B cell (primary cell): ENCODE measurements around the gene EVL. TPM values are rescaled to one million over a fixed set of nuclear protein-coding genes. Genes with fewer than 3 reads are reported as not detected.

Experiments
- ATAC-seq: fragments of 200-7000 bp; cut with Tn5 transposase; one replicate; pipeline ENCODE4 v1.10.0; 2021; ENCODE audit warnings: low read depth, mild to moderate bottlenecking, moderate number of reproducible peaks, moderate library complexity
- CTCF ChIA-PET: fragments of 350-600 bp; sonication (Branson Sonifier 250); formaldehyde crosslinking; loops from one replicate; lab custom pipeline; 2021; ENCODE audit warnings: antibody characterized with exemption, inconsistent platforms; lab: Charles Lee
- POLR2A ChIA-PET: fragments of 350-600 bp; sonication (Branson Sonifier 250); formaldehyde crosslinking; loops from one replicate; lab custom pipeline; 2021; ENCODE audit warnings: antibody characterized with exemption; lab: Charles Lee
- DNase-seq: peaks from one replicate; pipeline ENCODE4 v3.0.0; 2013
- H2AFZ ChIP-seq: 2 replicates; pipeline ENCODE4 v1.6.1; 2012; ENCODE audit warnings: mild to moderate bottlenecking, low read depth, low read length; ENCODE audit not compliant: insufficient read depth, poor library complexity, severe bottlenecking
- H3K27ac ChIP-seq, 2 donors: 1 replicate in 1 of 2; 2 replicates in 1 of 2; pipeline ENCODE4 v1.5.1; 2012 to 2013; ENCODE audit warnings: low read length in 2 of 2, mild to moderate bottlenecking in 2 of 2, moderate library complexity in 1 of 2
- H3K27me3 ChIP-seq, 4 experiments: fragments of 200-600 bp in 1 of 4; sonication (generic) in 1 of 4; replicated peaks in 1 of 4; 1 replicate in 2 of 4; 2 replicates in 2 of 4; pipeline versions ENCODE4 v1.6.1 to v1.7.0; 2013 to 2016; ENCODE audit warnings: low read length in 3 of 4, mild to moderate bottlenecking in 2 of 4, mixed read lengths in 1 of 4, moderate library complexity in 1 of 4; ENCODE audit not compliant: insufficient read depth in 4 of 4, control insufficient read depth in 3 of 4; ENCODE audit errors: control extremely low read depth in 1 of 4
- H3K36me3 ChIP-seq, 2 experiments: replicated peaks in 1 of 2; 1 replicate in 1 of 2; 2 replicates in 1 of 2; pipeline versions ENCODE4 v1.6.1 to v1.7.1; 2013; ENCODE audit warnings: low read length in 1 of 2; ENCODE audit not compliant: insufficient read depth in 2 of 2, control insufficient read depth in 1 of 2; ENCODE audit errors: control extremely low read depth in 1 of 2, extremely low read depth in 1 of 2
- H3K4me1 ChIP-seq, 2 donors: fragments of 200-600 bp in 1 of 2; sonication (generic) in 1 of 2; 1 replicate in 1 of 2; 2 replicates in 1 of 2; pipeline versions ENCODE4 v1.5.1 to v1.6.1; 2013 to 2017; ENCODE audit warnings: low read length in 2 of 2; ENCODE audit not compliant: control insufficient read depth in 2 of 2, insufficient read depth in 2 of 2
- H3K4me2 ChIP-seq: replicated peaks from 2 replicates; pipeline ENCODE3; 2012; ENCODE audit warnings: mild to moderate bottlenecking, low read depth, low read length; ENCODE audit not compliant: poor library complexity, severe bottlenecking
- H3K4me3 ChIP-seq, 5 experiments: fragments of 200-600 bp in 1 of 5; sonication (generic) in 1 of 5; 1 replicate in 3 of 5; 2 replicates in 2 of 5; pipeline versions ENCODE4 v1.5.1 to v1.7.0; 2011 to 2016; ENCODE audit warnings: low read length in 4 of 5, mild to moderate bottlenecking in 4 of 5, low read depth in 2 of 5, control low read depth in 1 of 5, moderate library complexity in 1 of 5; ENCODE audit not compliant: insufficient read depth in 1 of 5; ENCODE audit errors: control extremely low read depth in 1 of 5, extremely low read depth in 1 of 5
- H3K79me2 ChIP-seq: fragments of 200-600 bp; sonication (generic); one replicate; pipeline ENCODE4 v1.6.0; 2016; ENCODE audit warnings: low read length; ENCODE audit not compliant: control insufficient read depth, insufficient read depth
- H3K9ac ChIP-seq: fragments of 200-600 bp; sonication (generic); 2 replicates; pipeline ENCODE4 v1.6.1; 2017; ENCODE audit warnings: mild to moderate bottlenecking, low read length, moderate library complexity
- H3K9me3 ChIP-seq, 3 donors: one replicate each; pipeline versions ENCODE4 v1.6.1 to v1.7.1; 2013; ENCODE audit warnings: low read length in 2 of 3; ENCODE audit not compliant: control insufficient read depth in 2 of 3, insufficient read depth in 1 of 3; ENCODE audit errors: control extremely low read depth in 1 of 3
- H4K20me1 ChIP-seq: 2 replicates; pipeline ENCODE4 v1.6.0; 2012; ENCODE audit warnings: mild to moderate bottlenecking, low read length; ENCODE audit not compliant: insufficient read depth, control insufficient read depth, poor library complexity, severe bottlenecking
- H3K27ac Mint-ChIP-seq: one replicate; pipeline ENCODE4 v1.8.0; 2021; ENCODE audit warnings: mixed read lengths
- H3K27me3 Mint-ChIP-seq: one replicate; pipeline ENCODE4 v1.8.0; 2021; ENCODE audit warnings: mixed read lengths
- H3K4me1 Mint-ChIP-seq: one replicate; pipeline ENCODE4 v1.8.0; 2021; ENCODE audit warnings: mixed read lengths
- H3K4me3 Mint-ChIP-seq: one replicate; pipeline ENCODE4 v1.8.0; 2021; ENCODE audit warnings: mixed read lengths
- H3K9me3 Mint-ChIP-seq: one replicate; pipeline ENCODE4 v1.8.0; 2022; ENCODE audit warnings: mixed read lengths; ENCODE audit not compliant: insufficient read depth
- CTCF ChIP-seq: fragments of 200-600 bp; IDR thresholded peaks from one replicate; pipeline ENCODE4 v1.8.0; 2022; ENCODE audit warnings: antibody characterized with exemption, mild to moderate bottlenecking
- EZH2 ChIP-seq: IDR thresholded peaks from 2 replicates; pipeline ENCODE4 v1.6.1; 2012; ENCODE audit warnings: borderline replicate concordance, low read depth, mild to moderate bottlenecking, moderate library complexity, low read length; ENCODE audit not compliant: insufficient read depth, poor library complexity, severe bottlenecking
- WGBS: methylation state at CpG from one replicate; pipeline ENCODE4 v1.1.5; 2013; ENCODE audit warnings: missing lambda C conversion rate; ENCODE audit not compliant: insufficient coverage; 5-methylcytosine and 5-hydroxymethylcytosine counted together
- intact Hi-C: fragments of 100-400 bp; cut with micrococcal nuclease; formaldehyde crosslinking; loops from one replicate; pipeline ENCODE4 v1.10.0; 2022
- polyA plus RNA-seq: library from polyadenylated mRNA; depleted of rRNA; stranded (reverse); fragments of >200 nt; gene quantifications from 2 replicates; pipeline ENCODE4 v1.2.3, GENCODE V29; 2012
- total RNA-seq, 2 donors: library from RNA; stranded (reverse); fragments of 120-200 nt in 1 of 2; gene quantifications; 1 replicate in 1 of 2; 2 replicates in 1 of 2; pipeline versions ENCODE4 v1.2.3 to v1.2.4, GENCODE V29; 2013 to 2022

Gene EVL
- total and polyA plus RNA-seq, 2 donors (not counting 1 experiment from before 2014, with no cell fraction given): 486 to 892 TPM

DNA sequence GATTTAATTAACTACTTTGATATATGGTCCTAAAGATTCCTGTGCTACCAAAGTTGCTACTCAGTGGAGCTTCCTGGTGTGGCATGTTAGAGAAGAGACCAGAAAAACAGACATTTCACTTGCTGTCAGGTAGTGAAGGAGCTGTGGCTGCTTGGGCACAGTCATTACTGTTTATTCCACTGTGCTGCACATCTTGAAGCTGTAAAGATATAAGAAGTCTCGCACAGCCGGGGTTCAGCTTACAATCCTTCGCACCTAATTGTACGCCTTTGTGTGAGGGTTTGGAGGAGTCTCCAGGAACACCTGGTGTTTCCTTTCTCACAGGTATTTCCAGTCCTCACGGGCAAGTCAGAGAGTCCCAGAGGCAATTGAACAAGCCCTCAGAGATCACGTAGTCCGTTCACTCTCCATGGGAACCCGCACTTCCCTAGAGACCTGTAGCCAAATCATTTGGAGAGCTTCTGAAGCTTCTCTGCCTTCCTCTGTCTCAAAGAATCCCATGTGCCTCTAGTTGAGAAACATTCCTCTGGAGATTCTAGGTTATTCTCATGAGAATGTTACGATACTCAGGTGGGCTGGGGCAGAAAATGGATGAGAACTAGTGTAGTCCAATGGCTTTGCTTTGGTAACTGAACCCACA is 4.1 kb downstream of the EVL start:
- Histone ChIP-seq H3K27ac (peak overlapping the region; percentile 79 to 87), H3K36me3 (peaks cover 0 to 35% of the 10 kb centered on the region in 2 experiments), H3K27me3 (no peaks in the 10 kb centered on the region), H3K4me3 (peak overlapping the region; percentile 61 to 92 (median 69)), H2AFZ (peak overlapping the region; percentile 23), H3K9ac (peak overlapping the region; percentile 88), H3K9me3 (no peaks in the 10 kb centered on the region), H3K4me2 (peak overlapping the region; percentile 87), H3K79me2 (peaks cover 96% of the 10 kb centered on the region), H4K20me1 (peaks cover 61% of the 10 kb centered on the region), H3K4me1 (peaks cover 77 to 89% of the 10 kb centered on the region in 2 donors)
- H3K9me3 Mint-ChIP-seq: no peaks in the 10 kb centered on the region
- peaks cover 93% of the 10 kb centered on the region for H3K4me1 Mint-ChIP-seq
- DNase-seq (no peak), ATAC-seq (no peak)
- H3K27ac Mint-ChIP-seq: peak overlapping the region; percentile 98
- CTCF ChIA-PET: interaction anchor here (5.4 to 22.8 kb wide), 5 partner anchors 12 to 123 kb away, joined by 29 to 495 read pairs (median 77); no protein-coding TSS in a partner anchor
- 56% methylated on average over 9 of the region's 9 CpGs for WGBS
- POLR2A ChIA-PET: interaction anchor here (0.6 to 1.3 kb wide), 4 partner anchors 13 to 227 kb away, joined by 3 to 8 read pairs (median 6); no protein-coding TSS in a partner anchor
- peak overlapping the region; percentile 100 for H3K4me3 Mint-ChIP-seq
- H3K27me3 Mint-ChIP-seq: no peaks in the 10 kb centered on the region
- intact Hi-C loops: no loop called here
- no peak for TF ChIP-seq EZH2
- no peak for TF ChIP-seq CTCF

DNA sequence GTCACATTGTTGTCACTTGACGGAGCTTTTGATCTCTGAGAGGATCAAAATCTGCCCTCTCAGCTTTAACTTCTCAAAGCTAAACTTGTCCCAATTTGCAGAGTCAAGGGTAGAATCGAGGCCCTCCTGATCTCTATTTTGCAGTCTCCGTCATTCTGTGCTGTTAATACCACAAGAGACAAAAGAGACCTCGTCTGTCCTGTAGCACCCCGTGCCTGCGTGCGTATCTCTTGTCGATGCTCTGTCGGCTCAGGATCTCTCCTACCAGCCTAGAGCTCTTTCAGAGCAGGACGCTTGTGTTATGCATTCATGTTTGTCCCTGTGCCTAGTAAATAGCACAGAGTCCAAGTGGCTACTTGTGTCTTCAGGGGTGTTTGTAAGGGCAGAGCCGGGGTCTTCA is 5.1 kb downstream of the EVL start:
- Mint-ChIP-seq H3K27ac (peak overlapping the region; percentile 89), H3K9me3 (no peaks in the 10 kb centered on the region), H3K4me1 (peaks cover 93% of the 10 kb centered on the region), H3K4me3 (peak overlapping the region; percentile 52), H3K27me3 (no peaks in the 10 kb centered on the region)
- CTCF ChIA-PET: interaction anchor here (0.9 to 22.8 kb wide), 6 partner anchors 11 to 122 kb away, joined by 3 to 495 read pairs (median 68); no protein-coding TSS in a partner anchor
- DNase-seq: no peak
- H3K4me1 ChIP-seq: peaks cover 80 to 90% of the 10 kb centered on the region in 2 donors
- H3K4me2 ChIP-seq: peak overlapping the region; percentile 87
- no peak for TF ChIP-seq CTCF
- no peak for TF ChIP-seq EZH2
- H2AFZ ChIP-seq: no peak overlapping the region
- no peak overlapping the region for H3K9ac ChIP-seq
- no peak overlapping the region for H3K4me3 ChIP-seq
- H3K27me3 ChIP-seq: no peaks in the 10 kb centered on the region
- ATAC-seq: no peak
- H4K20me1 ChIP-seq: peaks cover 71% of the 10 kb centered on the region
- peaks cover 0 to 46% of the 10 kb centered on the region in 2 experiments for H3K36me3 ChIP-seq
- H3K27ac ChIP-seq: peak overlapping the region in 1 of 2 donors; percentile 87
- H3K9me3 ChIP-seq: no peaks in the 10 kb centered on the region
- intact Hi-C loops: no loop called here
- POLR2A ChIA-PET: interaction anchor here (1.3 kb wide), 1 partner anchor 12 kb away, joined by 8 read pairs; no protein-coding TSS in a partner anchor
- WGBS: 90% methylated on average over 11 of the region's 11 CpGs
- H3K79me2 ChIP-seq: peaks cover 100% of the 10 kb centered on the region
